Left lung (tissue), 10 donors: ENCODE data around the gene UTS2R. TPM values are rescaled to one million over a fixed set of nuclear protein-coding genes. Genes with fewer than 3 reads are reported as not detected.

ENCODE experiments used
- ATAC-seq: fragments of 200-7000 bp; cut with Tn5 transposase; one replicate; pipeline ENCODE4 v1.9.1; 2020; ENCODE audit warnings: moderate library complexity
- DNase-seq, 4 donors: peaks; one replicate each; pipeline ENCODE4 v3.0.0-alpha.2; 2013 to 2020
- H3K27ac ChIP-seq, 2 donors: fragments of 200-600 bp; sonication (generic) in 1 of 2; one replicate each; pipeline versions ENCODE4 v1.5.0 to v1.8.0; 2020 to 2021
- H3K27me3 ChIP-seq, 2 donors: fragments of 200-600 bp; sonication (generic) in 1 of 2; one replicate each; pipeline versions ENCODE4 v1.5.0 to v1.8.0; 2020 to 2021
- H3K36me3 ChIP-seq, 2 donors: fragments of 200-600 bp; sonication (generic) in 1 of 2; one replicate each; pipeline versions ENCODE4 v1.5.0 to v1.8.0; 2020 to 2021
- H3K4me1 ChIP-seq, 2 donors: fragments of 200-600 bp; one replicate each; pipeline ENCODE4 v1.8.0; 2021
- H3K4me3 ChIP-seq, 2 donors: fragments of 200-600 bp; sonication (generic) in 1 of 2; one replicate each; pipeline versions ENCODE4 v1.5.0 to v1.8.0; 2020 to 2021; ENCODE audit warnings: mild to moderate bottlenecking in 1 of 2
- H3K9me3 ChIP-seq, 2 donors: fragments of 200-600 bp; sonication (generic) in 1 of 2; one replicate each; pipeline versions ENCODE4 v1.5.0 to v1.8.0; 2020 to 2021
- intact Hi-C, 2 donors: fragments of 100-400 bp; cut with DNase I; formaldehyde crosslinking; loops; one replicate each; pipeline versions ENCODE4 v1.11.2 to v1.14.2; 2022
- polyA plus RNA-seq, 6 donors: library from polyadenylated mRNA; unstranded; fragments of 120-200 nt; gene quantifications; one replicate each; pipeline ENCODE4 v1.2.1, GENCODE V29; 2013; ENCODE audit not compliant: insufficient read length in 6 of 6
- total RNA-seq, 2 donors: library from RNA; stranded (reverse); fragmentation: NEBNext Ultra II Directional; extraction: Animal tissue kit (Norgen Biotek cat#: 25700); gene quantifications; one replicate each; pipeline ENCODE4 v1.2.1, GENCODE V29; 2021
- TF ChIP-seq, protein P1 (sequence below), 2 donors: fragments of 200-600 bp; sonication (generic) in 1 of 2; IDR thresholded peaks; one replicate each; pipeline versions ENCODE4 v1.5.0 to v1.8.0; 2021; ENCODE audit warnings: antibody characterized with exemption in 2 of 2
- donor health status: DM: no; HTN: yes; CAD: no.
- donor health status: DM: no; HTN: no; CAD: no.

UTS2R gene
- total and polyA plus RNA-seq, 8 donors = 0.11 TPM; not detected in 7

- Histone ChIP-seq H3K27me3 (peaks cover 0 to 20% of the 10 kb centered on the region in 2 donors), H3K4me1 (peaks cover 5 to 6% of the 10 kb centered on the region in 2 donors), H3K4me3 (no peak overlapping the region), H3K36me3 (no peaks in the 10 kb centered on the region), H3K9me3 (no peaks in the 10 kb centered on the region), H3K27ac (no peak overlapping the region)
- intact Hi-C loops = no loop called here
- DNase-seq (no peak), ATAC-seq (no peak)
- TF ChIP-seq, protein P1, sequence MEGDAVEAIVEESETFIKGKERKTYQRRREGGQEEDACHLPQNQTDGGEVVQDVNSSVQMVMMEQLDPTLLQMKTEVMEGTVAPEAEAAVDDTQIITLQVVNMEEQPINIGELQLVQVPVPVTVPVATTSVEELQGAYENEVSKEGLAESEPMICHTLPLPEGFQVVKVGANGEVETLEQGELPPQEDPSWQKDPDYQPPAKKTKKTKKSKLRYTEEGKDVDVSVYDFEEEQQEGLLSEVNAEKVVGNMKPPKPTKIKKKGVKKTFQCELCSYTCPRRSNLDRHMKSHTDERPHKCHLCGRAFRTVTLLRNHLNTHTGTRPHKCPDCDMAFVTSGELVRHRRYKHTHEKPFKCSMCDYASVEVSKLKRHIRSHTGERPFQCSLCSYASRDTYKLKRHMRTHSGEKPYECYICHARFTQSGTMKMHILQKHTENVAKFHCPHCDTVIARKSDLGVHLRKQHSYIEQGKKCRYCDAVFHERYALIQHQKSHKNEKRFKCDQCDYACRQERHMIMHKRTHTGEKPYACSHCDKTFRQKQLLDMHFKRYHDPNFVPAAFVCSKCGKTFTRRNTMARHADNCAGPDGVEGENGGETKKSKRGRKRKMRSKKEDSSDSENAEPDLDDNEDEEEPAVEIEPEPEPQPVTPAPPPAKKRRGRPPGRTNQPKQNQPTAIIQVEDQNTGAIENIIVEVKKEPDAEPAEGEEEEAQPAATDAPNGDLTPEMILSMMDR (IDR thresholded peaks at IDR 0.05) = no peak
These were observed 23.1 kb upstream of the UTS2R start for GRCh38 chr17:82348434-82348833.

- H3K27me3 ChIP-seq = peaks cover 0 to 22% of the 10 kb centered on the region in 2 donors
- no peak overlapping the region for H3K4me3 ChIP-seq
- H3K9me3 ChIP-seq = no peaks in the 10 kb centered on the region
- intact Hi-C loops = no loop called here
- TF ChIP-seq, protein P1 (IDR thresholded peaks at IDR 0.05) = no peak
- ATAC-seq (no peak), DNase-seq (no peak)
- H3K36me3 ChIP-seq = no peaks in the 10 kb centered on the region
- peaks cover 5 to 6% of the 10 kb centered on the region in 2 donors for H3K4me1 ChIP-seq
- H3K27ac ChIP-seq = no peak overlapping the region
These were observed 22.7 kb upstream of the UTS2R start for GRCh38 chr17:82348866-82349265.

- DNase-seq (no peak), ATAC-seq (no peak)
- Histone ChIP-seq H3K9me3 (no peaks in the 10 kb centered on the region), H3K36me3 (no peaks in the 10 kb centered on the region), H3K27me3 (peaks cover 0 to 26% of the 10 kb centered on the region in 2 donors), H3K27ac (no peak overlapping the region), H3K4me1 (peaks cover 5 to 6% of the 10 kb centered on the region in 2 donors), H3K4me3 (no peak overlapping the region)
- TF ChIP-seq, protein P1 (IDR thresholded peaks at IDR 0.05) = no peak
- intact Hi-C loops = no loop called here
These were observed 22.3 kb upstream of the UTS2R start for GRCh38 chr17:82349287-82349701.

GRCh38 chr17:82350182-82351030 lies 21.2 kb upstream of the UTS2R start:
- DNase-seq (no peak), ATAC-seq (no peak)
- H3K9me3 ChIP-seq = no peaks in the 10 kb centered on the region
- no peaks in the 10 kb centered on the region for H3K36me3 ChIP-seq
- no peak overlapping the region for H3K4me3 ChIP-seq
- peaks cover 5 to 6% of the 10 kb centered on the region in 2 donors for H3K4me1 ChIP-seq
- TF ChIP-seq, protein P1 (IDR thresholded peaks at IDR 0.05) = no peak
- no peak overlapping the region for H3K27ac ChIP-seq
- peaks cover 0 to 37% of the 10 kb centered on the region in 2 donors for H3K27me3 ChIP-seq
- intact Hi-C loops = loop anchor here in 1 of 2 donors (5.0 kb wide), 2 partner anchors 62 to 202 kb away; no protein-coding TSS in a partner anchor

DNA sequence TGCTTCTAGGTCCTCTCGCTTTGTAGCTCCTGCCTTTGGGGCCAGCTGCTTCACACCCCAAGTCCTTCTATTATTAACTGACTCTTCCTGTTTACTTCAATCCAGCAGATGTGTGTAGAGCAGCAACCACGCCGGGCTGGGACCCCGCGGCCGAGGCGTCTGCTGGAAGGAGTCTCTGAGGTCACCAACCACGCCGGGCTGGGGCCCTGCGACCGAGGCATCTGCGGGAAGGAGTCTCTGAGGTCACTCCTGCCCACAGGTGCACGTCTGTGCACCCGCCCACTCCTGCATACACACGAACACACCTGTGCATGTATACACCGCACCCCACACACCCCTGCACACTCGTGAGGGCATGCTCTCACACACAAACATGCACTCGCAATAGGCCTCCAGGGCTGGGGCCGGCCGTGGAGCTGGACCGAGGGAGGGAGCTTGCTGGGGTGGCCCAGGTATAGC lies 20.3 kb upstream of the UTS2R start:
- Histone ChIP-seq H3K9me3 (no peaks in the 10 kb centered on the region), H3K4me3 (no peak overlapping the region), H3K27ac (no peak overlapping the region), H3K27me3 (peaks cover 0 to 43% of the 10 kb centered on the region in 2 donors), H3K36me3 (no peaks in the 10 kb centered on the region), H3K4me1 (peaks cover 5 to 6% of the 10 kb centered on the region in 2 donors)
- intact Hi-C loops = loop anchor here in 1 of 2 donors (5.0 kb wide), 2 partner anchors 61 to 201 kb away; no protein-coding TSS in a partner anchor
- ATAC-seq (no peak), DNase-seq (no peak)
- TF ChIP-seq, protein P1 (IDR thresholded peaks at IDR 0.05) = no peak
